CD4-positive, alpha-beta T cell treated with Interleukin-15 for 1 hour (primary cell): ENCODE results near the gene CENPT.

Source experiments
- DNase-seq: peaks from one replicate; pipeline ENCODE4 v3.0.0-alpha.2; 2020

Gene CENPT

GRCh38 chr16:67805718-67806427, 41.6 kb downstream of the CENPT start:
- DNase-seq = no peak

- DNase-seq = no peak
Measured at GRCh38 chr16:67804853-67805542, 42.5 kb downstream of the CENPT start.

- DNase-seq = peak; percentile 67
Measured at GRCh38 chr16:67803894-67804293, 43.6 kb downstream of the CENPT start.

GRCh38 chr16:67801883-67802282, 45.6 kb downstream of the CENPT start:
- peak; percentile 55 for DNase-seq

- DNase-seq = no peak
Measured at GRCh38 chr16:67801241-67801640, 46.3 kb downstream of the CENPT start.

- DNase-seq = no peak
Measured at GRCh38 chr16:67800338-67800926, 47.1 kb downstream of the CENPT start.

- no peak for DNase-seq
Measured at GRCh38 chr16:67796099-67796718, 51.3 kb downstream of the CENPT start.

GRCh38 chr16:67790071-67790470, 57.4 kb downstream of the CENPT start:
- no peak for DNase-seq

- DNase-seq = no peak
Measured at GRCh38 chr16:67786491-67786890, 61.0 kb downstream of the CENPT start.

- no peak for DNase-seq
Measured at GRCh38 chr16:67783353-67783725, 64.2 kb downstream of the CENPT start.

GRCh38 chr16:67782567-67783352, 64.7 kb downstream of the CENPT start:
- no peak for DNase-seq

- no peak for DNase-seq
Measured at GRCh38 chr16:67781565-67781921, 66.0 kb downstream of the CENPT start.

- DNase-seq = no peak
Measured at GRCh38 chr16:67780847-67781564, 66.5 kb downstream of the CENPT start.

- DNase-seq = no peak
Measured at GRCh38 chr16:67779256-67780014, 68.1 kb downstream of the CENPT start.
